Erythroblast (primary cell): Measurements from ENCODE around the gene SLC22A1.

Experiments used
- GATA1 ChIP-seq: IDR thresholded peaks from 2 replicates; pipeline ENCODE4 v1.6.1; 2011; ENCODE audit warnings: low read depth, mild to moderate bottlenecking, control low read depth, low read length, moderate library complexity
- POLR2A ChIP-seq: IDR thresholded peaks from 2 replicates; pipeline ENCODE4 v1.6.1; 2011; ENCODE audit warnings: mild to moderate bottlenecking, low read length

DNA sequence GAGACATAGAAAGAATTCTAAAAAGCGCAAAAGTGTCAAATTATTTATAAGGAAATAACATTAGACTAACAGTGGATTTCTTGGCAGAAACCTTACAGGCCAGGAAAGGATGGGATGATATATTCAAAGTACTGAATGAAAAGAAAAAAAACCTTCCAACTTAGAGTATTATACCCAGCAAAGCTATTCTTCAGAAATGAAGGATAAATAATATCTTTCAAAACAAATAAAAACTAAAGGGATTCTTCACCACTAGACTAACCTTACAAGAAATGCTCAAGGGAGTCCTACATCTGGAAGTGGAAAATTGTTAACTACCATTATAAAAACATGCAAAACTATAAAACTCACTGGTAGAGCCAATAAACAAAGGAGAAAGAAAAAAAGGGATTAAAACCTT lies 71.2 kb downstream of the SLC22A1 start:
- TF ChIP-seq POLR2A (no peak), GATA1 (no peak)
